Daoy (cell line): ENCODE measurements around the gene ATAD3B. TPM values are rescaled to one million over a fixed set of nuclear protein-coding genes. Genes with fewer than 3 reads are reported as not detected.
"Not testable (repeated sequence)": the region's sequence is repeated elsewhere in the genome, so short reads cannot be mapped to it uniquely, and the experiment has no call there.

ENCODE experiments used
- DNase-seq: peaks from one replicate; pipeline ENCODE4 v3.0.0-alpha.2; 2015; ENCODE audit warnings: low read depth
- total RNA-seq: library from RNA; depleted of rRNA; stranded (reverse); fragments of >200 nt; shearing (Covaris generic); gene quantifications from 2 replicates; pipeline ENCODE4 v1.2.3, GENCODE V29; 2014

The ATAD3B gene
- total RNA-seq, 1 experiment from 2014 or later: 47.5 TPM

DNA sequence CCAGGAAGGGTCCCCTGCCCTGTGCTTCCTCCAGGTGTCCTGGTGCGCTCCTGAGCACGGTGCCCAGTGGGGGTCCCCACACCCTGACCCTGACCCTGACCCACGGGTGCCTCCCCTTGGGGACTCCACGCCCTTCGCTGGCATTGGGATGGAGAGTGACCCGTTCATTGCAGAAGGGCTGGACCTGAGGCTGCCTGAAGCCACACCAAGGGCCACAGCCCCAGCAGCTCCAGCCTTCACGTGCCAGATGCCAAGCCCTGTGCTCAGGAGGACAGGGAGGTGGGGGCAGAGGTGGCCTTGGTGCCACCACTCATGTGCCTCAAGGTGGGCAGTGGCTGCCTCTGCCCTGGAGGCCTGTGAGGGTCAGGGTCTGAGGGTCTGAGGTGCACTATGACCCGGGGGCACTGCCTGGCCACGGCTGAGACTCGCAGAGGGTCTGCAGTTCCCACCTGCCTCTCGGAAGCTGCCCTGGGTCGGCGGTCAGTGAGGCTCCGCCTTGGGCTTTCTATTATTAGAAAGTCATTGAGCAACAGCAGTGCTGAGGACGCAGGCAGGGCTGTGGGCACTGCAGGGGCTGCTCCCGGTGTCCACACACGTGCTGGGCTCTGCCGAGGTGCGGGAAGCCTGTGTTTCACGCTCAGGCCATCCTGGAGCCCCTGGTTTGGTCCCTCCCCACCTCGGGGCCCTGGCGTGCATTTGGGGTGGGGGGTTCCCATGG lies 61.8 kb downstream of the ATAD3B start:
- DNase-seq: not testable (repeated sequence)

DNA sequence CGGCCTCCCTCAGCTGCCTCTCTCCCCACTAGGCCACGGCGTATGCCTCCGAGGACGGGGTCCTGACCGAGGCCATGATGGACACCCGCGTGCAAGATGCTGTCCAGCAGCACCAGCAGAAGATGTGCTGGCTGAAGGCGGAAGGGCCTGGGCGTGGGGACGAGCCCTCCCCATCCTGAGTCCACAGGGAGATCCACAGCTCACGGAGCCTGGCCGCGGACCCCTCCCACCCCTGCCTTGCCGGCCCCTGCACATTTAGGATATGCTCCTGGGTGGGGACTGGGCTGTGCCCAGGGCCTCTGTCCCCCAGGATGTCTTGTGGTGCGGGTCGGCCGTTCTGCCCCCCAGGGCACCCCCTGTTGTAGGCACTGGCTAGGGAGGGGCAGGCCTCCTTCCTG lies 62.3 kb downstream of the ATAD3B start:
- DNase-seq: not testable (repeated sequence)

DNA sequence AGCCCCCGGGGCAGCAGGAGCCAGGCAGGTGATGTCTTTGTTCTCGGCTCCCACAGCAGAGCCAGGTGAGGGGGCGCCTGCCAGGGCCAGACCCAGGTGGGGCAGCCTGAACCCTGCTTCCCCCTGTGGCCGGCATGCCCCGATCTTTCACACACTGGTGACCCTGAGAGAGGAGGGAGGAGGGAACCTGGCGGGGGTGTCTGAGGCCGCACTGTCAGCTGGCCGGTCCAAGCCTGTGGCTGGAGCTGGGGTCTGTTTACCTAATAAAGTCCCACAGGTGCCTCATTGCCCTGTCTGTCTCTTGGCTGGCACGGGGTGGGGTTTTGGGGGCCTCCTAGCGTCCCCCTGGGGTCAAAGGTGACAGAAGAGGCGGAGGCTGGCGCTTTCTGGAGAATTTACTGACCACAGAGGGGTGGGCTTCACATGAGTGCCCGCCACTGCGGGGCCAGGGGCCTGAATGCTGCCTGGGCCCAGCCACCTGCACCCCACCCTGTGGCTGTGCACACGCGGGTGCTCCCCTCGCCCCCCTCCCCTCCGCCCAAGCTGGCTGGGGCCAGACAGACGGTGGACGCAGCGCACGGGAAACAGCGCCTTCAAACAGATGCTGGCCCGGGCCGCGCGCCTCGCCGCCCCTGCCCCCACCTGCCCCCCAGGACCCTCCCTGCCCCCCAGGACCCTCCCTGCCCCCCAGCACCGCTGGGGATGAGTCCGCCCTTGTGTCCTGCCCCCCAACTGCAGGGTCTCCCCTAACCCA lies 63.0 kb downstream of the ATAD3B start:
- DNase-seq: no peak

DNA sequence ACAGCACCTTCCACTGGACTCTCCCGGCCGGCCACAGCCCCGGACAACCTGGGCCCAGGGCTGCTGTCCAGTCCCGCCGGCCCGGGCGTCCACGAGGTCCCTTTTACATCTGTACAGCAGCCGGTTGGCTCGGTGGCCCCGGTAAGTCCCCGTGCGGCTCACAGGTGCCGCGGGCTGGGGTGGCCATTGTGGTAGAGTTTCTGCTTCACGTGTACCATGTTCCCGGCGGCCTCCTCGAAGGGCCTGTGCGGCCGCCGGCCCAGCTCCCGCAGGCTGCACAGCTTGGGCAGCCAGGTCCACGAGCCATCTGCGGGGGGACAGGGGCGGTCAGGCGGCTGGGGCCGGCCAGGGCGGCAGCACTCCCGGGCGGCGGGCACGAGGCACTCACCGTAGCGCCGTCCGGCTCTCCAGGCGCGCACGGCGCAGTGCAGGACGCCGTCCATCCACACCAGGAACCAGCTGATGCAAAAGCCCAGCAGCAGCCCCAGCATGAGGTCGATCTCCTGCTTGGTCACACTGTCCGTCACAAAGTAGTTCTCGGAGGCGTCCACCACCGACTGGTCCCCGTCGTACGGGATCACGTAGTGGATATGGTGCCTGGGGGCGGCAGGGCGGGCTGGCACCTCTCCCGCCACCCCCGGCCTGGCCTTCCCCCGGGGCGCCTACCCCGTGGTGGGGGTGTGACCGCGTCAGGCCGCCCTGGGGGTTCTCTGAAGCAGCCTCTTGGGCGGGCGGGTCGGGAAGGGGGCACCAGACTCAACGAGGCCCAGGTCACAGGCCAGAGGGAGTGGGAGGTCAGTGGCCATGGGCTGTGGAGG lies 63.8 kb downstream of the ATAD3B start:
- DNase-seq: no peak

DNA sequence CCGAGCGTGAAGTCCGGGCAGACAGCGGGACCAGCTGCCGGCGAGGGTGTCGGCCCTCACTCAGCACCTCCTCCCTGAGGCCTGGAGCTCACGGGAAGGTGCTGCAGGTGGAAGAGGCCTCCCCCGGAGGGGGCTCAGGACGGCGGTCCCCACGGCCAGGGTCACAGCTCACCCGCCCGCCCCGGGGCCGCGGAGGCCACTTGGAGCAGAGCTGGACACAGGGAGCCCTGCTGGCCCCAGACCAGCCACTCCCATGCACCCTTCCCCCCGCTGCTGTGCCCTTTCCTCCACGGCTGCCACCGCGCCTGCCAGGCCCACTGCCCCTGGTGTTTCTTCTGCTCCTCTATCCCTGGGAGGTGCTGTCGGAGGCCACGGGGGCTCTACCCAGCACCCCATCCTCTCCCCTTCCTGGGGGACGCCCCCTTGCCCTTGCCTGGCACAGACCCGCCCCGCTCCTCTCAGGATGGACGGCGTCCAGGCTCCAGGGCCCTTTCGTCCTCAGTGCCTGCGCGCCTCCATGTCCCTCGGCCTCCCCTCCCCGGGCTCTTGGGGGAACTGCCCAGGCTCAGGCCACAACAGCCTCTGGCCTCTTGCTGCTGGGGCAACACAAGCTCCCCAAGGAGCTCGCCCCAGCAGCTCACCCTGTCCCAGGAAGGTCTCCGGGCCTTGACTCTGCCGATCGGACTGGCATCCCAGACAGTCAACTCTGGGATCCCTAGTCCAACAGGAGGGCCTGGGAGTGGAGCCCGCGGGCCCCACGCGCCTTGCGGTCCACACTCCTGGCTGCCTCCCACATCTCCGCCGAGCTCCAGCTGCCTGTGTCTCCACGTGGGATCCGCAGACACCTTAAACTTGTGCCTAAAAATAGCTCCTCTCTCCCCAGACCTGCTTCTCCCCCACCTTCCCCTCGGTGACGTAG lies 64.7 kb downstream of the ATAD3B start:
- DNase-seq: no peak

DNA sequence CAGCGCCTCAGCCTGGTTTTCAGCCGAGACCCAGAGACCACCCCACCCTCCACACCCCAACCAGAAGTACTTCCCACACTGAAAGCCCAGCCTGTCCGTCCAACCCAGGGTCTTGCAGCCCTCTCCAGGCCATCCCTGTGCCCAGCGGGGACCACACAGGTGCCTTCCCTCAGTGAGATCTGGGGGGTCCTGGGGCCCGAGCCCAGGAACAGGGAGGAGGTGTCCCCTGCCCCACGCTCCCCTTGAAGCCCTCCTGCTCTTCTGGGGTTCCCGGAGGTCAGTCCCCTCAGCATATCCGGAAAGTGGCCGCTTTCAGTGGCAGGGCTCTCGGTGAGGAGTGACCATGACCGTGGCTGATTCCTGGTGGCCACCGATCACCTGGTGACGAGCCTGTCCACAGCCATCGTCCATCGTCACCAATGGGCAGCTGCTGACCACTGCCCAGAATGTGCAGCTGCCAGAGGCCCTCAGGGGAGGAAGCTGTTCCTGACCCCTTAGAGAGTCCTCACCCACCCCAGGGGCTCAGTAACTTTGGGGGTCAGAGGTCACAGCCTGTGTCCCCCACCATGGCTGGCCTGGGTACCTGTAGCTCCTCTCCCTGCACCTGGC lies 65.5 kb downstream of the ATAD3B start:
- DNase-seq: no peak

DNA sequence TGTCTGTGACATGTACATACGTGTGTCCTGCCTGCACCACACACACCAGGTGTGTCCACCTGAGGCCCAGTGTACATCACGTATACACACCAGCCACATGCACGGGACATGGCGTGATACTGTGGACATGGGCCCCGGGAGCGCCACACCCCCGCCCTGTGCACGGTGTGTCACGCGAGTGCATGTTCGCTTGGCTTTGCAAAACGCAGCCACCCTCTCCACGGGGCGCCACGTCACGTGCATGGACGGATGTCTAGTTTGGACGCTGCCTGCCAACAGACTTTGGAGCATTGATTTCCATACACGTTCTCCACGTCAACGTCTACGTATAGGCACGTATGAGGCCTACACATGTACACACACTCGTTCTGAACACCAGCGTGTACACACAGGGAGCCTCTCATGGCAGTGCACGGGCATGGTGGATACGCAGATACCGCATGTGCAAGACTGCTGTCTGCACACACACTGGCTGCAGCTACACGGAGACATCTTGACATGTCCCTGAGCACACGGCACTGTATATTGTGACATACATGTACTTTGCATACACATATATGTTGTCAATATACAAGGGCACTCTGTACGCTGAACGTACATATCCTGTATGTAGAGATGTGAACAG lies 66.2 kb downstream of the ATAD3B start:
- DNase-seq: no peak

DNA sequence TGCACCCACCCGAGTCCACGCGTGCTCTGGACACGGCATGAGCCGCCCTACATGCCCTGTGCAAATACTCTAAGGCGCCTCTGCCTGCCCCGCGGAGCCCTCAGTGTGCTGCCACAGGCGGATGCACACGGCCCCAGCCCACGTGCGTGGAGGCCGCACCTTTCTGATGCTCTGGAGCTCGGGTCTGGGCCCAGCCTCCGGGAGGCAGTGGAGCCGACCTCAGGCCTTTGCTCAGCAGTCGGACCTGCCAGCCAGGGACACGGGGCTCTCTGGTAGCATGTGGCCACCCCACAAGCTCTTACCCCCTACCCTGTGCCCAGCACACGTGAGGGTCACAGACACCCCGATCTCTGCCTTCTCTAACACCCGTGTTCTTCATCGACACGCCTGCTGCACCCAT lies 66.8 kb downstream of the ATAD3B start:
- no peak for DNase-seq

DNA sequence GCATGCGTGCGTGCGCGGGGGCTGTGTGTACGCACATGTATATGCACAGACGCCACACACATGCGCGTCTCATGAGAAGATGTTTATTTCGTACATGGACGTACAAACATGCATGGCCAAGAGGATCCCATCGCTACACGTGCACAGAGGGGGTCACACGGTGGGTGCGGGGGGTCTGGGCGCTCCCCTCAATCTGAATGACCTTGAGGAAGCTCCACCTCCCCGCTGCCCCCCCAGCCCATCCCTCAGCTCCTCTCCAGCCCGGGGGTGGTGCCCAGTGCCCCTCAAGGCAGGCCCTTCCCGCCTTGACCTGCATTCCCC lies 67.4 kb downstream of the ATAD3B start:
- no peak for DNase-seq

DNA sequence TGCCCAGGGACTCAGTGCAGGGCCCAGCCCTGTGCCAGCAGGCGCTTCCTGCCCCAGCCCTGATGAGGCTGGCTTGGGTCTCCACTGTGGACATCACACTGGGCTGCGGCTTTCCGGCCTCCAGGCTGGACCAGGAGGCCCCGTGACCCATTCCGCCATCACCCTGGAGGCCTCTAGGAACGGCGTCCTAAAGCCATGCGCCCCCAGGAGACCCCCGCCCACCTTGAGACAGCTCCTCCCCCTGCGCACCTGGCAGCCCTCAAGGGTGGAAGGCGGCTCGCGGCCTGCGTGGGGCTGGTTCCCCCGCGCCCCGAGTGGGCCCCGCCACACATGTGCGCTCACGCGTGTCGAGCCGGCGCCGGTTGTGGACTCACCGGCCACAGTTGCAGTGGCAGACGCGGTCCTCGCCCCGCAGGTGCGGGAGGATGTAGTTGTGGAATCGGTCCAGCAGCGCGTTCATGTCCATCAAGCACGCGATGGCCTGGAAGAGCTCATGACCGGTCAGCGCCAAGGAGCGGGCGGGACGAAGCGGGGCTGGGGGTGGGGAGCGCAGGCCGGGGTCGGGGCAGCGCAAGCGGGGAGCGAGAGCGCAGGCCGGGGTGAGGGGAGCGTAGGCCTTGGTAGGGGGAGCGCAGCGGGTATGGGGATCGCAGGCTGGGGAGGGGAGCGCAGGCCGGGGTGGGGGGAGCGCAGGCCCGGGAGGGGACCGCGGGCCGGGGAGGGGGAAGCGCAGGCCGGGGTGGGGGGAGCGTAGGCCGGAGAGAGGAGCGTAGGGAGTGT lies 67.9 kb downstream of the ATAD3B start:
- no peak for DNase-seq

DNA sequence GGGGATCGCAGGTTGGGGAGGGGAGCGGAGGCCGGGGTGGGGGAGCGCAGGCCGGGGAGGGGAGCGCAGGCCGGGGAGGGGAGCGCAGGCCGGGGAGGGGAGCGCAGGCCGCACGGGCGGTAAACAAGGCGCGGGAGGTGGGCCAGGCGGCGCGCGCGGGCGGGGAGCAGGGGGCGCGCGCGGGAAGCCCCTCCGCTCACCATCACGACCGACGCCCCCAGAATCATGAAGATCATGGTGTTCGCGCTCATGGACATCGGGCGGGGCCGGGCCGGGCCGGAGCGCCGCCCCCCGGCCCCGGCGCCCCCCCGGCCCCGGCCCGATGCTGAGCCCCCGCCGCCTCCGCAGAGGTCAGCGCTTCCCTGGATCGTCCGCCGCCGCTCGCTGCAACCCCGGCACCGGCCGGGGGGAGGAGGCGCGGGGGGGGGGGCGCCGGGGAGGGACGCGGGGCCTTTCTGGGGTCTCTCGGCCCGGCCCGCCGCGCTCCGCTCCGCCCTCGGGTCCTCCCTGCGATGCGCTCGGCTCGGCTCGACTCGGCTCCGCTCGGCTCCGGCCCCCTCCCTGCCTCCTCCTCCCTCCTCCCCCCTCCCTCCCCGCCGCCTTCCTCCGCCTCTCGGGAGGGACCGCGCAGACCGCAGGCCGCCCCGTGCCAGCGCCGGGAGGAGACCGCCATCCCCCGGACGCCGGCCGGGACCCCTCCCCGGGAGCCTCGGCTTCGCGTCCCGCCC lies 68.7 kb downstream of the ATAD3B start, which contains the start of gene TMEM240:
Gene TMEM240, minus strand, starts transcription at position 535 of the 728 bp plus-strand sequence. Its CDS starts 278 bp downstream, at position 257.
- DNase-seq: peak; percentile 62

DNA sequence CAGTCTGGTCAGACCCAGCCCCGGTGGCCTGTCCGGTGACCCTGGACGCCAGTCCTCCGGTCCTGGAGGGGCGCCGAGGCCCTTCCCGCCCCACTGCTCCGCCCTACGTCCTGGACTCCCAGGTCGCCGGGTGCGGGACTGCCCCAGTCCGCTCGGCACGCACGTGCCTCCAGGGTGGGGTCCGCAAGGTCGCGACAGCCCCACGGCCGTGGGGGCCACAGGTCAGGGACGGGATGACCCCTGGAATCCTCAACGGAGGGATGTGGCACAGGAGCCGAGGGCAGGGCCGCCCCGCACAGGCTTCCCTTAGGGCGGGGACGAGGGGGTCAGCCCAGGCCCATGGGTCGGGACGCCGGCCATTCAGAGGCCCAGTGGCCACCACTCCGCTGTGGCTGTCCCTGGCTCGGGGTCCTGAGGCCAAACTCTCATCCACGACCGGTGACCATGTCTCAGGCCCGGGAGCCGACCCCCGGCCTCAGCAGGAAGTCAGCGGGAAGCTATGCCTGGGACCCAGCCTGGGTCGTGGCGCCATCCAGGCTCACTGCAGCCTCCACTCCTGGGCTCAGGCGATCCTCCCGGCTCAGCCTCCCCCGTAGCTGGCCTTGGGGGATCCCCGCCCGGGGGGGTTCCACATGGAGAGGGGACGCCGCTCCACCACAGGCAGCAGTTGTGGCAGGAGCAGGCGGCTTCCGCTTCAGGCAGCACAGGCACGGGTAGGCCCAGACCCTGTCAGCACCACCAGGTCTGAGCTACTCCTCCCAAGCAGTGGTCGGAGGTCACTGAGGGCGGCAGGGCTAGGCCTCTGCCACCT lies 69.5 kb downstream of the ATAD3B start:
- DNase-seq: no peak

DNA sequence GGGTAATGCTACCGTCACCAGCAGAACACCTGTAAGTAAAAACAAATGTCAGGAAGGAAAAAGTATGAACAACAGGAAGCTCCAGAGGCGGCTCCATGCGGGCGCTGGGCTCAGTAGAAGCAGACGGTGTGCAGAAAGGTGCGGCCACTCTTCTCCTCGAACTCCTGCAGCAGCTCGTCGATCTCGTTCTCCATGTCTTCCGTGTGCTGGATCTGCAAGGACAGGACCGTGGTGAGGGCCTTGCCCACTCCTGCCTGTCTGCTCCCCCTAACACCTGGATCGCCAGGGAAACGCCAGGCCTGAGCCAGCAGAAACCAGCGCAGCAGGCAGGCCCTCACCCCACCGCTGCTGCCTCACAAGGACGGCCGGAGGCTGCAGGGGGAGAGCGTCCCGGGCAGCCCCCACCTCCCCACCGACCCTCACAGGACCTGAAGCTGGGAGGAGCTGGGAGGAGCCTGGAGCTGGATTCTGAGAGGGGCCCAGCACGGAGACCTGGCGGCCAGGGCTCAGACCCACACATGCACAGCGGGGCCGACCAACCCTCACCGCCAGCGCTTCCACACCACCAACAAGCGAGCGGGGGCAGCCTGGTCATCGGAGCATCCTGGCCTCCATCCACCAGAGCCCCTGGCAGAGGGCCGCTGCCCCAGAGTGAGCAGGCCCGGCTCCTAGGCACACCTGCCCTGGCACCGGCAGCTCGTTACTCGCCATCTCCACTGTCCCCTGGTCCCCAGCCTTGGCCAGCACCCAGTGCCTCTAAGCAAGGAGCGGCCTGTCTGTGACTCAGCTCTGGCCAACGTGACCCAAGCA lies 70.6 kb downstream of the ATAD3B start:
- no peak for DNase-seq

DNA sequence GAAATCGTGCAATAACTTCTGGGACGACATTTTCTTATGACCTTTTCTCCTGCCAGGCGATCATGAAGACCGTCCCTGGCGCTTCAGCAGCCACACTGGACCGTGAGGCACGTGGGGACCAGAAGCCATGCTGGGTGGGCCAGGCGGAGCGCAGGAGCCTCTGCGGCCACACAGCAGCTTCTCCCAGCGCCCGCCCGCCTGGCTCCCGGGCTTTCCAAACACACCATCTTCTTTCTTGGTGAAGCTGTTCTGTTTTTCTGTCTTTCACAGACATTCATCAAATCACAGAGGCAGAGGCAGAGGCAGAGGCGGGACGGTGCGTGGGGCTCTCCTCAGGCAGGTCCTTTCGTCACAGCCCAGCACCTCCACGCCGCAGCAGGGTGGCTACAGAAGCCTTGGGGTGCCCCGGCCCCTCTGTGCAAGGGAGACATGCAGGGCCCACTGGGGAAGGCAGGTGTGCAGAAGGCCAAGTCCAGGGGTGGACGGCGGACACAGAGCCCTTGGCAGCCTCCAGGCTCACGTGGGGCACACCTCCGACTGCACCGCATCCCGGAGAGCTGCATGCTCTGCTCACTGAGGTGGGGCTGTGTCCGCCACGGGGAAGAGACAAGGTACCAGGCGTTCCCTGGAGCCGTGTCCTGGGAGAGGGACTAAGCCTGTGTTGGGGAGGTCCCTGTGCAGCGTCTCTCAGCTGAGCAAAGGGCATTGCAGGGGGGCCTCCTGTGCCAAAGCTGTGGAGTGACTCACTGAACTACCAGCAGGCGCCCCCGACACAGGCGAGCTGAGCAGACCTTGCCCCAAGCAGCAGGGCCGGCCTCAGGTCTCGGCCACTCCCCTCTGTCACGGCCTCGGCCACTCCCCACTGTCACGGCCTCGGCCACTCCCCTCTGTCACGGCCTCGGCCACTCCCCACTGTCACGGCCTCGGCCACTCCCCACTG lies 71.5 kb downstream of the ATAD3B start:
- DNase-seq: no peak

DNA sequence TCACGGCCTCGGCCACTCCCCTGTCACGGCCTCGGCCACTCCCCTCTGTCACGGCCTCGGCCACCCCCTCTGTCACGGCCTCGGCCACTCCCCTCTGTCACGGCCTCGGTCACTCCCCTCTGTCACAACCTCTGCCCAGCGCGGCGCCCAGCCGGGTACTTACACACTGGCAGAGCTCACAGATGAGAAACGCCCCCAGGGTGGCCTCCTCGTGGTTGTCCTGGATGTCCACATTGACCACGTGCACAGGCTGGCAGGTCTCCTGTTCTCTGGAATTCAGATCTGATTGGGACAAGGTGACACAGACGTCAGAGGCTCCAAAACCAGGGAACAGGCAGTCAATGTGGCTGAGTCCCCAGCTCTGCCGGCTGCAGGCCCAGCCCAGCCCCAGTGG lies 72.1 kb downstream of the ATAD3B start:
- DNase-seq: no peak

DNA sequence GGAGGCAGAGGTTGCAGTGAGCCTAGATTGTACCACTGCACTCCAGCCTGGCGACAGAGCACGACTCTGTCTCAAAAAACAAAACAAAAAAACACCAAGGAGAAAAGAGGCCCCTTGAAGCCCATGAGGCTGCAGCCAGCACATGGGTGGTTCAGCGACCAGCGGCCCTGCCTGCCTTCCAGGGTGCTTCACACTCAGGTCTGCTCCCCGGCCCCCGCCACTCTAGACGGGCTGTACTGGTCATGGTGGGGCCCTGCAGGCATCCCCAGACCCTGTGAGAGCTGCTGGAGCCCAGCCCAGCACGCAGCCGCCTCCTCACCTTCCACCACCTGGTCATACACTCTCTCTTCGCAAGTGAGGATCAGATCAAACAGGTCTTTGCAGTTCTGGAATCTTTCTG lies 73.0 kb downstream of the ATAD3B start:
- DNase-seq: no peak
